Fibroblast of villous mesenchyme (primary cell): ENCODE results near the gene NSUN2. TPM values are rescaled to one million over a fixed set of nuclear protein-coding genes. Genes with fewer than 3 reads are reported as not detected.

ENCODE experiments used
- DNase-seq: peaks from one replicate; pipeline ENCODE4 v3.0.0-alpha.2; 2010; ENCODE audit warnings: low read depth
- H3K4me3 ChIP-seq: 2 replicates; pipeline ENCODE4 v1.5.1; 2011; ENCODE audit warnings: low read depth, mild to moderate bottlenecking, low read length
- total RNA-seq: library from RNA; depleted of rRNA; stranded (reverse); fragments of >200 nt; gene quantifications from 2 replicates; pipeline ENCODE4 v1.2.3, GENCODE V29; 2012
- TF ChIP-seq, protein P1 (sequence below): IDR thresholded peaks from 2 replicates; pipeline ENCODE4 v1.5.1; 2012; ENCODE audit warnings: low read depth, mild to moderate bottlenecking, low read length; ENCODE audit not compliant: insufficient read depth

The NSUN2 gene
- total RNA-seq, 1 donor = 46.2 TPM

DNA sequence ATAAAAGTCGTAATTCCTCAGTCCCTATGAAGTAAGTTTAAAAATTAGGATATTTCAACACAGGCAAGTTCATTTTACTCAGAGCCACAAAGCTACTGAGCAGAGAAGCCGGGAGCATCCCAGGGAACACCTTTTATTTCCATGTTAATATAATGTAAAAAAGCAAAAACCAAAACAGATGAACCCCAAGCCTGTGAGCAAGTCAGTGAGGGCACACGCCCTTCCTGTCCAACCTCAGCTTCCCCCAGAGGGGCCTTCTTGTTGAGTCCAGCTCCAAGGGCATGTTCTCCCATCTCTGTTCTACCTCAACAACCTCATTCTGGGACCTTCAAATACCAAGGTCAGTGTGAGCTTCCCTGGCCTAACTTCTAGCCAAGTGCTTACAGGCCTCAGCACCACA, 24.8 kb downstream of the NSUN2 start:
- TF ChIP-seq, protein P1, sequence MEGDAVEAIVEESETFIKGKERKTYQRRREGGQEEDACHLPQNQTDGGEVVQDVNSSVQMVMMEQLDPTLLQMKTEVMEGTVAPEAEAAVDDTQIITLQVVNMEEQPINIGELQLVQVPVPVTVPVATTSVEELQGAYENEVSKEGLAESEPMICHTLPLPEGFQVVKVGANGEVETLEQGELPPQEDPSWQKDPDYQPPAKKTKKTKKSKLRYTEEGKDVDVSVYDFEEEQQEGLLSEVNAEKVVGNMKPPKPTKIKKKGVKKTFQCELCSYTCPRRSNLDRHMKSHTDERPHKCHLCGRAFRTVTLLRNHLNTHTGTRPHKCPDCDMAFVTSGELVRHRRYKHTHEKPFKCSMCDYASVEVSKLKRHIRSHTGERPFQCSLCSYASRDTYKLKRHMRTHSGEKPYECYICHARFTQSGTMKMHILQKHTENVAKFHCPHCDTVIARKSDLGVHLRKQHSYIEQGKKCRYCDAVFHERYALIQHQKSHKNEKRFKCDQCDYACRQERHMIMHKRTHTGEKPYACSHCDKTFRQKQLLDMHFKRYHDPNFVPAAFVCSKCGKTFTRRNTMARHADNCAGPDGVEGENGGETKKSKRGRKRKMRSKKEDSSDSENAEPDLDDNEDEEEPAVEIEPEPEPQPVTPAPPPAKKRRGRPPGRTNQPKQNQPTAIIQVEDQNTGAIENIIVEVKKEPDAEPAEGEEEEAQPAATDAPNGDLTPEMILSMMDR = no peak
- H3K4me3 ChIP-seq = no peak overlapping the region
- DNase-seq = no peak

DNA sequence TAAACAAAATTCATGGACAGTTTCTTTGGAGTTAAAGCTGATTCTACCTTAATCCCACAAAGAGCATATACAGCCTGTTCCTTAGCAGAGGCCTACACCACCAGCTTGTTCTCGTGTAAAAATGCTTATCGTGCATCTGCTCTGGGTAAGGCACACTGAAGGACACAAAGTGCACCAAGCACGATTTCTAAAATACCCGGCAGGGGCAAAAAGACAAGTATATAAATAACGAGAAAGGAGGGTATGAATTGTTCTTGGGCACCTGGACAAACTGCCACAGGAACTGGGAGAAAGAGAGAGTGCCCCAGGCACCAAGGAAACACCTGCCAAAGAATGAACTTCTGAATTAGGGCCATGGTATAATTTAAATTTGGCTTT, 25.3 kb downstream of the NSUN2 start:
- TF ChIP-seq, protein P1 = no peak
- no peak for DNase-seq
- H3K4me3 ChIP-seq = no peak overlapping the region

DNA sequence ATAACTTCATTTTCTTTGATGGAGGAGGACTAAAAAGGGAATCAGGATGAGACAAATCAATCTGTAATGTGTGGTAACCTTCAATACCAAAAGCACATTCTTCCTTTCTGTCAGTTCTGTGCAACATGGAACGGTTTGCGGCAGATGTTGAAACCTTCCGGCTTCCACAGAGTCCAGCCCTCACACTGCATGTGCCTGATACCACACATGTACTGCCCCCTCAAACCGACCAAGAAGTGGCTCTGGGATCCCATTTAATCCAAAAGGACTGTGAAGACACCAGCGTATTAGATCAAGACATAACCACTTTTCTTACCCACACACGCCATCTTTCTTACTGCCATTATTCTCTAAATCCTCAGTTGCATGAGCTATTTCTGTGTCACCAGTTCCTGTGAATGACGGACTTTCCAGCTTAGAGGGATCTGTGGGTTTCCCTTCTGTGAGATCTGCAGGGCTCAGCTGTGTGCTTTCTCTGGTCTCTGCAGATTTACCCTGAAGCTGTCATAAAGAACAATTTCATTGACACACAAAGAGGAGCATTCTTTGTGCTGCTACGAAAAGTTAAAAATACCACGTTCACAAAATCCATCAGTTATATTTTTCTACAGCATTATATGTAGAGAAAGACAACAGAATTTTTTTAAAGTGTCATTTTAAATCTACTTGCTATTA, 25.8 kb downstream of the NSUN2 start:
- no peak overlapping the region for H3K4me3 ChIP-seq
- no peak for DNase-seq
- TF ChIP-seq, protein P1 = no peak

DNA sequence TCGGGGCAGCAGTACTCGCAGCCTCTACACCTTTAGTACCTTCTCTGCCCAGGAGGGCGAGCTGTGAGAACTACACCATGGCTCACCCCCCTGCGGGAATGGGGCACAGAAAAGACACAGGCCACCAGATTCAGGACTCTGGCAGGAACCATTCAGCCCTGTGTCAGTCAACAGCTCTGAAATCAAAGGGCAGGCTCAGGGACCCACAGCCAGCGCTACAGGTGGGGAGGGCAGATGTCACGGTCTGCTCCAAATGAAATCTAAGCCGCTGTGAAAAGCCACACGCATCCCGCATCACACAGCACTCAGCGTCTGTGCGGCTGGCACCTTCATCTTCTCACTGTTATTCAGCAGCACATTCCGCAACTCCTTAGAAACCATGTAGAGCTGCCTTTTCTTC, 27.9 kb downstream of the NSUN2 start:
- TF ChIP-seq, protein P1 = no peak
- no peak overlapping the region for H3K4me3 ChIP-seq
- no peak for DNase-seq

DNA sequence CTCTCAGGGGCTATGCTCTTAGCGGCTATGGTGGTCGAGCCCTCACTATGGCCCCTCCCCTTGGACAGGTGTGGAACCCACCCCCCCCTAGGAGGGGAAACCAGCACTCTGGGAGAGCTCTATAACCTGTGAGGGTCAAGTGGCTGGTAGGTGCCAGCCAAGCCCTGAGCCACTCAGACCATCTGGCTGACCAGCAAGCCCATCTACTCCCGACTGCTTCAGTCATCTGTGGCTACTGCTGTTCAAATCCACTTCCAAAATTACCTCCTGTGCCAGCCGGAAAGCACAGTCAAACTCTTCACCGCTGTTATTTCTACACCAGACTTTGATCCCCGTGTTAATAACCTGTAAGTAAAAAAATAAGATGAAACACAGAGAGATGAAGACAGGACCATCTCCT, 28.5 kb downstream of the NSUN2 start:
- H3K4me3 ChIP-seq = no peak overlapping the region
- TF ChIP-seq, protein P1 = no peak
- DNase-seq = no peak

DNA sequence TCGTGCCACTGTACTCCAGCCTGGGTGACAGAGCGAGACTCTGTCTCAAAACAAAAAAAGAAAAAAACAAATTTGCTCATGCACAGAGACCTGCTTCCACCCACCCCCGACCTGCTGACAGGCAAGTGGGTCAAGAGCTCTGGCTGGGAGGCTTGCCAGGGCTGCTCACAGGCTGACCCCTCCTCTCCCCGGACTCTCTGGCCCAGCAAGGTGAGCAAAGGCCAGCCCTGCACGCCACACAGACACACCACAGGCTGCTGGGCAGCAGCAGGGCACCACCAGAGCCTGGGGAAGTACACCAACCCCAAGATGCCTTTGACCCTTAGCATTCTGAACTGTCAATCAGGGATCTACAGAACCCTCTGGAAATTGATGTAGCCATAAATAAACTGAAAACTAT, 29.2 kb downstream of the NSUN2 start:
- TF ChIP-seq, protein P1 = no peak
- no peak for DNase-seq
- no peak overlapping the region for H3K4me3 ChIP-seq

DNA sequence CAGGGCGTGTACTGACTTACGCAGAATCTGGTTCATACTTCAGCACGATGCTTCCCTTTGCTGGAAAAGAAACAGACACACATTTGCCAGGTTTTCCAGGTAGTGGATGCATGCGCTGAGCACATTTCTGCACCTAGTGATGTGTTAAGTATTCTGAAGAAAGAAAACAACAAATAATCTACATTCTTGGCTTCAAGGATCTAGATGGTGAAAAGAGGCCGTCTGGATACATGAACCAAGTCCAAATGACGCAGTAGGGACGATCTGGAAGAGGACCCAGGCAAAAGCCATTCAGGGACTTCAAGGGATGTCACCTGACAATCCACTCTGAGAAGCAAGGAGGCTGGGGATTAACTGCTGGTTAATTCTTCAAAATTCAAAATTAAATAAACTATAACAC, 30.4 kb downstream of the NSUN2 start:
- TF ChIP-seq, protein P1 = no peak
- no peak for DNase-seq

More for the DNA sequence above, 30.4 kb downstream of the NSUN2 start:
- no peak overlapping the region for H3K4me3 ChIP-seq
